ENCODE measurements around the gene BICD1. TPM values are rescaled to one million over a fixed set of nuclear protein-coding genes. Genes with fewer than 3 reads are reported as not detected.

BICD1 gene
- total and polyA plus RNA-seq, 2 experiments from 2014 or later: 59.3 to 83.6 TPM

Small RNAs within 50 kb of the gene (small RNA-seq; reads per million reads assigned to genes)
- not detected for gene AC048344.2 (ENCODE audit: low replicate concordance)
- gene AC048344.3 (ENCODE audit: low replicate concordance): not detected
- gene RF00019 (ENCODE audit: low replicate concordance): not detected

Other genes starting within 250 kb of the BICD1 start
- gene RESF1, start 147.4 kb upstream of the BICD1 start, total RNA-seq (2014; rRNA removed; shearing (Covaris generic)): 236 and 313 TPM in 2 replicates
- 126 and 134 TPM in 2 replicates for gene RESF1, start 147.4 kb upstream of the BICD1 start, polyA plus RNA-seq (2016; fragmentation: Nextera tagmentation; extraction: Ambion mirVana)